ACC112 (cell line): ENCODE data around the gene AUTS2.

Experiments
- H2AFZ ChIP-seq: fragments of 200-600 bp; sonication (generic); one replicate; pipeline ENCODE4 v1.6.0; 2017; ENCODE audit warnings: antibody characterized with exemption, low read length; ENCODE audit not compliant: unreplicated experiment
- H3K27ac ChIP-seq: fragments of 200-600 bp; sonication (generic); 2 replicates; pipeline ENCODE4 v1.5.1; 2014; ENCODE audit warnings: low read depth, mild to moderate bottlenecking, antibody characterized with exemption, low read length, moderate library complexity
- H3K27me3 ChIP-seq: fragments of 200-600 bp; sonication (generic); 2 replicates; pipeline ENCODE4 v1.6.1; 2014; ENCODE audit warnings: mild to moderate bottlenecking, antibody characterized with exemption, low read length, moderate library complexity, mixed read lengths; ENCODE audit not compliant: insufficient read depth
- H3K36me3 ChIP-seq: fragments of 200-600 bp; sonication (generic); 2 replicates; pipeline ENCODE4 v1.6.1; 2016; ENCODE audit warnings: mild to moderate bottlenecking, antibody characterized with exemption, low read length, moderate library complexity, mixed read lengths; ENCODE audit not compliant: insufficient read depth
- H3K4me1 ChIP-seq: fragments of 200-600 bp; sonication (generic); one replicate; pipeline ENCODE4 v1.6.1; 2016; ENCODE audit warnings: low read length, mixed read lengths; ENCODE audit not compliant: insufficient read depth, unreplicated experiment, control insufficient read depth
- H3K4me3 ChIP-seq: fragments of 200-600 bp; sonication (generic); 2 replicates; pipeline ENCODE4 v1.5.1; 2014; ENCODE audit warnings: mild to moderate bottlenecking, low read depth, low read length
- H3K79me2 ChIP-seq: fragments of 200-600 bp; sonication (generic); one replicate; pipeline ENCODE4 v1.6.0; 2016; ENCODE audit warnings: low read length; ENCODE audit not compliant: control insufficient read depth, unreplicated experiment, insufficient read depth

AUTS2 gene

GRCh38 chr7:69759373-69759772, 161.1 kb downstream of the AUTS2 start:
- Histone ChIP-seq H3K79me2 (no peaks in the 10 kb centered on the region), H3K4me3 (no peak overlapping the region), H3K27me3 (no peaks in the 10 kb centered on the region), H3K27ac (no peak overlapping the region), H2AFZ (no peak overlapping the region), H3K36me3 (no peaks in the 10 kb centered on the region), H3K4me1 (no peaks in the 10 kb centered on the region)

GRCh38 chr7:69761290-69761922, 163.1 kb downstream of the AUTS2 start:
- Histone ChIP-seq H3K36me3 (no peaks in the 10 kb centered on the region), H3K79me2 (no peaks in the 10 kb centered on the region), H3K27me3 (no peaks in the 10 kb centered on the region), H3K4me1 (no peaks in the 10 kb centered on the region), H3K4me3 (no peak overlapping the region), H3K27ac (no peak overlapping the region), H2AFZ (no peak overlapping the region)

GRCh38 chr7:69762821-69763352, 164.6 kb downstream of the AUTS2 start:
- no peaks in the 10 kb centered on the region for H3K36me3 ChIP-seq
- H3K79me2 ChIP-seq = no peaks in the 10 kb centered on the region
- H3K4me1 ChIP-seq = no peaks in the 10 kb centered on the region
- H3K27ac ChIP-seq = no peak overlapping the region
- no peak overlapping the region for H3K4me3 ChIP-seq
- H3K27me3 ChIP-seq = no peaks in the 10 kb centered on the region
- H2AFZ ChIP-seq = no peak overlapping the region

GRCh38 chr7:69763513-69763912, 165.2 kb downstream of the AUTS2 start:
- no peaks in the 10 kb centered on the region for H3K36me3 ChIP-seq
- H3K27me3 ChIP-seq = no peaks in the 10 kb centered on the region
- no peak overlapping the region for H2AFZ ChIP-seq
- no peak overlapping the region for H3K27ac ChIP-seq
- no peaks in the 10 kb centered on the region for H3K4me1 ChIP-seq
- no peaks in the 10 kb centered on the region for H3K79me2 ChIP-seq
- no peak overlapping the region for H3K4me3 ChIP-seq

GRCh38 chr7:69764147-69764546, 165.9 kb downstream of the AUTS2 start:
- no peaks in the 10 kb centered on the region for H3K27me3 ChIP-seq
- H2AFZ ChIP-seq = no peak overlapping the region
- H3K27ac ChIP-seq = no peak overlapping the region
- H3K4me3 ChIP-seq = no peak overlapping the region
- H3K36me3 ChIP-seq = no peaks in the 10 kb centered on the region
- H3K4me1 ChIP-seq = no peaks in the 10 kb centered on the region
- H3K79me2 ChIP-seq = no peaks in the 10 kb centered on the region

GRCh38 chr7:69764681-69765080, 166.4 kb downstream of the AUTS2 start:
- no peaks in the 10 kb centered on the region for H3K27me3 ChIP-seq

GRCh38 chr7:69765879-69766278, 167.6 kb downstream of the AUTS2 start:
- Histone ChIP-seq H2AFZ (no peak overlapping the region), H3K27me3 (no peaks in the 10 kb centered on the region), H3K79me2 (no peaks in the 10 kb centered on the region), H3K36me3 (no peaks in the 10 kb centered on the region), H3K4me3 (no peak overlapping the region), H3K4me1 (no peaks in the 10 kb centered on the region), H3K27ac (no peak overlapping the region)

More at GRCh38 chr7:69764681-69765080, 166.4 kb downstream of the AUTS2 start:
- Histone ChIP-seq H2AFZ (no peak overlapping the region), H3K27ac (no peak overlapping the region), H3K4me1 (no peaks in the 10 kb centered on the region), H3K36me3 (no peaks in the 10 kb centered on the region), H3K4me3 (no peak overlapping the region), H3K79me2 (no peaks in the 10 kb centered on the region)

- Histone ChIP-seq H2AFZ (no peak overlapping the region), H3K36me3 (no peaks in the 10 kb centered on the region), H3K79me2 (no peaks in the 10 kb centered on the region), H3K27ac (no peak overlapping the region), H3K4me3 (no peak overlapping the region), H3K27me3 (no peaks in the 10 kb centered on the region), H3K4me1 (no peaks in the 10 kb centered on the region)
Measured at GRCh38 chr7:69768986-69769595, 170.8 kb downstream of the AUTS2 start.

- H3K27ac ChIP-seq = no peak overlapping the region
- H2AFZ ChIP-seq = no peak overlapping the region
- peaks cover 3% of the 10 kb centered on the region for H3K4me1 ChIP-seq
- no peak overlapping the region for H3K4me3 ChIP-seq
- no peaks in the 10 kb centered on the region for H3K36me3 ChIP-seq
- H3K27me3 ChIP-seq = no peaks in the 10 kb centered on the region
- no peaks in the 10 kb centered on the region for H3K79me2 ChIP-seq
Measured at GRCh38 chr7:69769826-69770225, 171.6 kb downstream of the AUTS2 start.

- Histone ChIP-seq H3K36me3 (no peaks in the 10 kb centered on the region), H3K4me1 (peaks cover 11% of the 10 kb centered on the region), H3K79me2 (no peaks in the 10 kb centered on the region), H3K27ac (no peak overlapping the region), H3K27me3 (no peaks in the 10 kb centered on the region), H2AFZ (no peak overlapping the region), H3K4me3 (no peak overlapping the region)
Measured at GRCh38 chr7:69770613-69771012, 172.3 kb downstream of the AUTS2 start.
